GM18909 (cell line): ENCODE data around the gene CXCR6.

Source experiments
- ATAC-seq: cut with Tn5 transposase; IDR thresholded peaks from one replicate; pipeline ENCODE4 v1.9.1; 2021; ENCODE audit warnings: mild to moderate bottlenecking; ENCODE audit not compliant: unreplicated experiment, poor library complexity

Gene CXCR6

DNA sequence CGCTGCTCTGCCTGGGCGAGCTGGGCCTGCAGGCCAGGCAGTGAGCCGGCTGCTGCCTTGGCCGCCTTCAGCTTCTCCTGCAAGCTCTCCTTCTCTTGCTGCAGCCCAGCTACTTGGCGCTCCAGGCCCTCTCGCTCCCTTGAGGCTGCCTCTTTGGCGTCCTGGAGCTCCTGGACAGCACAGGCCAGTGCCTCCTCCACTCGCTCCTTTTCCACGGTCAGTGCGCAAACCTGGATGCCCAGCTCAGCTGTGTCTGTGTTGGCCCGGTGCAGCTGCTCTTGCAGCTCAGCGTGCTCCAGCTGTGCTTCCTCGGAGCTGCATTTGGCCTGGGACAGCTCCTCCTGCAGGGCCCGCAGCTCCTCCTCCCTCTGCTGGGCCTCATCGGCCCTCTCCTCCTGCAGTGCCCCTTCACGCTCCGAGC is 23.1 kb downstream of the CXCR6 start:
- ATAC-seq, result no peak

DNA sequence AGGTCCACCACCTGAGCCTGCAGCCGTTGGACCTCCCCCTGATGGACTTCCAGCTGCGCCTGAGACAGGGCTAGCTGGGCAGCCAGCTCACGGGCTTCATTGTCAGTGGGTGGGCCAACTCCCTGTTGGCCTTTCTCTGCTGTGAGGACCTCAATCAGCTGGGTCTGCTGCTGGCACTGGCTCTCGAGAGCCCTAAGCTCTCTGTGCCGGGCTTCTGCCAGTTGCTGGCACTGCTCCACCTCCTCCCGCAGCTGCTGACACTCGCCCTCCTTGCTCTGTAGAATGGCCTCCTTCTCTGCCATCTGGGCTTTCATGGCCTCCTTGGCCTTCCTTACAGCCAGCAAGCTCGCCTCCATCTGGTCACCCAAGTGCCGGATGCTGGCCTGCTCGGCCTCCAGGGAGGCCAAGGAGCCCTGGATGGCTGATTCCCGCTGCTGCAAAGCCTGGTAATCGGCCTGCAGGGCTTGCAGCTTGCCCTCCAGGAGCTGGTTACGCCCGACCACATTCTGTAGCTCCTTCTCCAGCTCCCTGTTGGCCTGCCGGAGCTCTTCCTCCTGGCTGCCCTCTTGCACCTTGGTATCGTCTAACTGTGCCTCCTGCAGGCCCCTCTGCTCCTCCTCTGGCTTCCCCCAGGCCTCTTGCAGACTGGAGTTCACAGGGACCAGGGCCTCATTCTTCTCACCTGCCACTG is 23.8 kb downstream of the CXCR6 start:
- ATAC-seq, result no peak

DNA sequence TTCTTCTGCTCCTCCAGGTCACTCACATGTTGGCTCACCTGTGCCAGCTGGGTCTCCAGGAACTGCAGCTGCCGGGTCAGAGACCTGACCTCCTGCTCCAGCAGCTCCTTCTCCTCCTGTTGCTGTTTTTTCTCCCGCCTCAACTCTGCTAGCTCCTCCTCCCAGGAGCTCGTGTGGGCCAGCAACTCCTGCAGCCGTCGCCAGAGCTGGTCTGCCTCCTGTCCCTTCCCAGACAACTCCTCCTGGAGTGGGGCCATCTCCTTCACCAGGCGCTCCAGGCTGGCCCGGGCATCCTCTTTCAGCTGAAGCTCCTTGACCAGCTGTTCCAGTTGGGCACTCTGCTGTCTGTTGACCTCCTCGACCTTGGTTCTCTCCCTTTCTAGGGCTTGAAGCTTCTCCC is 24.5 kb downstream of the CXCR6 start:
- no peak for ATAC-seq

DNA sequence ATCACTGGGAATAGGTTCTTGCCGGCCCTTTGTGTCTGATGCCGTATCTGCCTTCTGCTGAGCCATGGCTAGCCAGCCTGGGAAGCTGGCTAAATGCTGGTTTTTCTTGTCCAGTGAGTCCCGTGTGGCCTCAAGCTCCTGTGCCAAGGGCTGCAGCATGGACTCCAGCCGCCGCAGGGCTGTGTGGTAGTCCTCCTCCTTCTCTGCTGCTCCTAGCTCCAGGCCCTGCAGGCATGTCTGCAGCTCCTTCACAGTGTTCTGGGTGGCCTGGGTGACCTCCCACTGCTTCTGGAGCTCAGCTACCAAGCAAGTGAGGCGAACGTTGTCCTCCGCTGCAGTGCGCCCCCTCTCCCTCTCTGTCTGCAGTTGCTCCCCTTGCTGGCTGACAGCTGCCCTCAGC is 24.9 kb downstream of the CXCR6 start:
- ATAC-seq, result no peak

DNA sequence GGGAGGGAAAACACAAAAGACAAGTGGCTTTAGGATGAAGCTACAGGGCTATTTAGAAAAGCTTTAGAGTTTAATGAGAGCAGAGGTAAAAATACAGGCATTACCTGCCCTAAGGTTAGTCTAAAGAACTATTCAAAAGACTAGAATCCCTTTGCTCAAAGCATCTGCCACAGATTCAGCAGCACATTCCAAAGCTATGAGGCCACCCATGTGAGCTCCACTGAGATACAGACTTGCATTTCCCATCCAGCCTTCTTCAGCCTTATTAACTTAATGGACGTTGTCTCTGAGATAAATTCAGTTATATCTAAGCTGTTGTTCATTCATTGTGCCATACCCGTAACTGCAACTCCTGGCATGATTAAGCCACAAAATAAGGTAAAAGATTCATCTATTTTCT is 25.4 kb downstream of the CXCR6 start:
- ATAC-seq, result no peak

DNA sequence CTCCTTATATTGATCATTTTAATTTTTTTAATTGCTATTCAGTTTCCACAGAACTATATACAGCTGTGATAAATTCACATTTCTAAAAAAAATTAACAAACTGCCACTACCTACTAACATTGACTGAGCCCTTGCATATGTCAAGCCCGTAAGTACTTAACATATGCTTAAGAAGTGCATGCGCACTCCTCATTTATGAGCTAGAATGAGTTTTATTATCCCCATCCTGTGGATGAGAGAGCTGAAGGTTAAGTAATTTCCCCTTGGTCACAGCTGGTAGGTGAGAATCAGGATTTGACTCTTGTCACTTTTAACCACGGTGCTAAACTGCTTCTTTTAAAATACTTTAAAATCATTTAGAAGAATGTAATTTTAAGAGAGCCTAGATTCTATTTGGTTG is 25.9 kb downstream of the CXCR6 start:
- ATAC-seq, result no peak

DNA sequence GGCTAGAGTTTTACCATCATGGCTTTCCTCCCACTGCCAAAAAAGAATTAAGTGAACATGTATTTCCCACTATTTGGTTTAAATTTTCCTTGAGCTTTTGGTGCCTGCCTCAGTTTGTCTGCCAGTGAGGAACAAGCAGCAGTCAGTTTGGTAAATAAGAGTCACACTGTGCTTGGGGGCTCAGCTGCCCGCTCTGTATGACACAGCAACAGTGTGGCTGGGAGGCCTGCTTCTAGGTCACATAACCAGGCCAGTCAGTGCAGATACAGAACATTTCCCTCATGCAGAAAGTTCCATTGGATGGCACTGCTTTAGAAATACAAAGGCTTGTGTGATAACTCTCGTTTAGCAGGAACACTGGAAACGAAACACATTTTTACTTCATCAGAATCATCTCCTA is 26.7 kb downstream of the CXCR6 start:
- no peak for ATAC-seq

DNA sequence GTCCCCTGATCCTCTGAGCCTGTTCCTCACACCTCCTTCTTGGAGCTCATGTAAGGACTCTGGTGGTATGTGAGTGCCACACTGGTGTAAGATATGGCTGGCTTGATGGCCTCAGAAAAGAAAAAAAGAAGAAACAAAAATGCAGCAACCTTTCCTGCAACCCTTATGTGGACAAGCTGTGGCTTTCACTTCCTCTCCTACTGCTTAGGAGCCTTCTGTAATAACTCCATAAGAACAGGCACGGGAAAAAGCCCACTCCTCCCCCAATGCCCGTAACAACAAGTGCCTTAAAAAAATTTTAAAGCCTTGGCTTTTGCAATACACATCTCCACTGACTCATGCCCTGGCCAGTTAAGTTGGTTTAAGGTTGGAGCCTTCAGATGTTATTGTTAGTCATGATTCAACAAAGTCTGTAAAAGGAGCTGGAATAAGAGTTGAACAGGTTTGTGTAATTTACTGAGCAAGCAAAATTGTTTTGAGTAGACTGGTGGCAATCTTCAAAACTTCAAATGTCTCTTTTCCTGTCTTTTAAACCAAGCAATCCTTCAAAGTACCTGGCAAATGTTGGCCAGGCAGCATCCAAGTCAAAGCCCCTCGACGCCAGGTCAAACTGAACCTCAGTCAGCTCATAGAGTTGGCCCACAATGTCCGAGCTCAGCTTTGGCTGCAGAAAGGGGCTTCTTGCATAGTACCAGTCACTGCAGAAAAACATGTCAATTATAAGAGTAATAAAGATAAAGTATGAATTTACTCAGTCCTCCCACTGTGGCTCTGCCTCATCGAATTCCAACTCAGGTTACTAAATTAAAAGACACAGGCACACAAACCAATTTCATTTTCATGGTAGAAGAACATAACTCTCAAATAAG is 29.5 kb downstream of the CXCR6 start:
- no peak for ATAC-seq

DNA sequence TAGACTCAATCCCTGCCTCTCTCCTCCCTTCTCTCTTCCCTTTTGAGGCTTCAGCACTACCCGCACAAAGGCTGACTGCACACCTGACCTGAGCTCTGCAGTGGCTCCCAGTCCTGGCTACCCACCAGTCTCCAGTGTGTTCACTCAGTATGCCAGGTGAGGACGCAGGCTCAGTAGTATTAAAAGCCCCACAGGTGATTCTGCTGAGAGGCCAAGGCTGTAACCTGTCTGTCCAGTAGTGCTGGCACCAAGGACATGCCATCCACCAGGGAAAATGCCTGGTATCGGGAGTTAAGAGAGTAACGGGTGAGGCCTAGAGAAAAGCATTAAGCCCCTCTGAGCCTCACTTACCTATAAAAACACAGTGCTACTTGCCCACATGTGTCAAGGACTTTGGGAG is 31.4 kb downstream of the CXCR6 start:
- ATAC-seq, result no peak

DNA sequence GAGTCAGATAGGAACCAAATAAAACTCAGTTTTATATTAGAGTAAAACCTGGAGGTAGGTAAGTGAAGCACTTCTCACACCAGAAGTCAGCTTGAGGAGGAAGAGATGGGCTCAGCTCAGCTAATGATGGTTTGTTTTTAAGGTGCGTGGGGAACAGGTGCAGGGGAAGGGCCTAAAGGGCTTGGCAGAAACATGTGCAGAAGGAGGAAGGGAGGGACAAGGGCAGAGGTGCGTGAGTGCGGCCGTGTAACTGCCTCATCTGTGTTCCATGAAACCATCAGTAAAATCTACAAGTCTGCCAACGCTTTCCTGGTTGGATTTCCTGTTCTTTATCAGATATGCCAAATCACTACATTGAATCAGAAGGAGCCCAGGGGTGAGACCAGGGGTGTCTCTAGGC is 32.4 kb downstream of the CXCR6 start:
- no peak for ATAC-seq

DNA sequence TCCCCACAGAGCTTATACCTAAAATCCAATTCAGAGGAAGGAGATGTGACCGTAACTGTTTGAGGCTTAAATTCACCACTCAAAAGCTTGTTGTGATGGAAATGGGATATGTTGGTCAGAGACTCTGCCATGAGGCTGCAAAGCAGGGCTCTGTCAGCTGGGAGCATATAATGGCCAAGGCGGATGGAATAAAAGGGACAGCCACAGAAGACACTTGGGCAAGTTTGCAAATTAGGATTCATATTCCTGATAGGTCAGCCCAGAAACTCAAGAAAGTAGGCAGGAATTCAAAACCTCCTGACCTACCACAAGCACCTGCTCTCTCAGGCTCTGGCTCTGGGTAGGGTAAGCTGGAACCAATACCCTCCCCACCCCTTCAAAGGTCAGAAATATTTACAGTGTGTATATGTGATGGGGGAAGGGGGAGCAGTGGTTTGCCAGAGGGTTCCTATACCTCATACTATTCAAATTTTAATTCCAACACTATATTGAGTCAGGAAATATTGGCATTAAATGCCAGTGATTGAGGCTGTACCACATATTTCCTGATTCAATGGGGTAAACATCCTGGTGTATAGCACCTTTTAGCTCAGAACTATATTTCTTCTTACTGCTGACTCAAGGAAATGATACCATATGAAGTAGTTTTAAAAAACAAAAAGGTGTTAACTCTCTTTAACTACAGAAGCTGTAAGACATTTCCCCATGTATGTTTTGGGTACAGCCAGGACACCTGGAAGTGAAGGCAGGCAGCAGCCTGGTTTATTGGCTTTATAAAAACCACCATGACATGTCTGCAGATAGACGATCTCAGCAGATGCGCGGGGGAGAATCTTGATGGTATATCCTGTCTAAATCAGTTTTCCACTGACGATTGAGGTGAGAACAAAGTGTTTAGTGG is 33.2 kb downstream of the CXCR6 start:
- ATAC-seq, result no peak

DNA sequence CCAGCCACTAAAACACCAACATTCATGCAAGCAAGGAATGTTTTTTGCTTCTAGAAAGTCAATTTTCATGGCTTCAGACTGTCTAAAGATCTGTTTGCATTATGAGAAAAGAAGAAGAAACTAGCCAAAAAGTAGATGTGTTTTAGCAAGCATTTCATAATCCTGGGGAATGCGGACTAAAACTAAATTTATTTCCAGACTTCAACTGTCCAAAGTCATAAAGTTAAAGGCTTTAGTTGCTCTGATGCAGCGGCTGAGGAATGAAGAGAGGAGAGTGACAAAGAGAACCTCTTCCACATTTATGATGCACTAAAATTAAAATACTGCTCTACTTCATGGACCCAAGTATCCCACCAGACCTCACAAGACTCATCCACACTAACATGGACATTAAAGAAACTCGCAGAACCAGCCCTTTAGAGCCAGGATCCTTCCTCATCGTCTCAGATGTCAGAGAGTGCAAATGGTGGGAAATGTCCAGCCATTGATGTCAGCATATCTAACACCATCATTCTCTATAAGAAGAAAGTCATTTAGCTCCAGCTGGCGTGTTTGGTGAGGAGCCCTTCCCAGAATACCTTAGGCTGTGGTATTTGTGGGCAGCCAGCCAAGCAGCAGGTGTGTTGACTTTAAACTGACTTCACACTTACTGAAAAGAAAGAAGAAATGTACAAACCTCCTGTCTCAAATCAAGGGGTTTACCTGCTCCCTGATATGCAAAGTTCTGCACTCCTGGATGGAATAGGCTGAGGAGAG is 34.9 kb downstream of the CXCR6 start:
- ATAC-seq, result no peak

DNA sequence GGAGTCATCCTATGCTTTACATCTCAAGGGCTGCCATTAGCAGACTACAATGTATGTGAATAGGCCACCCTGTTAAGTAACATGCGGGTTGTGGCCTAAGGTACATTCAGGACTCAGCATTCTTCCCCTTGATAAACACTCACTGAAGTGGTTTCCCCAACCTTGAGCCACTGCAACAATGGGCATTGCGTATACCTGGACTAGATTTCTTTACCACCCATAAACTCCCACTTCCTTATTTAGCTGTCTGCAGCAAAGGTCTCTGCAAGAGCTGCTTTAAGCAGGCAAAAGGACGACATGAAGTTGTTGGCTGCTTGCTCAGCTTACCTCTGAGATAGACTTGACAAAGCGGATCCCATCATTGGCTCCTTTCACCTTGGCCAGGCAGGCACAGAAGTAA is 36.1 kb downstream of the CXCR6 start:
- no peak for ATAC-seq

DNA sequence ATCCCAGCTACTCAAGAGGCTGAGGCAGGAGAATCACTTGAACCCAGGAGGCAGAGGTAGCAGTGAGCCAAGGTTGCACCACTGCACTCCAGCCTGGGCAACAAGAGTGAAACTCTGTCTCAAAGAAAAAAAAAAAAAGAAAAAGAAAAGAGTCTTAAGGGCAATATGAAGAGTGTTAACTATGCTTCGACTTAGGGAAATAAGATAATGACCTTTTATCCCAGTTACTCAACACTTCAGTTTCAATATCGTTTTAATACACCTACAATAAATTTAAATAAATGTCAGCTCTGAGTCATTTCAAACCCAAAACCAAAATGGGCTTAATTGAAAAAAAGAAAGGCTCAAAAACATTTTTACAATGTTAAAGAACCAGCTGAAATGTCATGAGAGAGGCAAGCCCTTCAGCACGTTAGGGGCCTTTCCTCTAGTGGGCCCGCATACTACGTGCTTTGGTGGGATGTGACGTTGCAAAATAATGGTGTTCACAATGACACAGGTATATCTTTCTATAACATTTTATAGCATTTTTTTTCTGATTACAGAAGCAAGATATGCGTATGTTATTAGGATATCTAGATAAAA is 37.1 kb downstream of the CXCR6 start:
- no peak for ATAC-seq

DNA sequence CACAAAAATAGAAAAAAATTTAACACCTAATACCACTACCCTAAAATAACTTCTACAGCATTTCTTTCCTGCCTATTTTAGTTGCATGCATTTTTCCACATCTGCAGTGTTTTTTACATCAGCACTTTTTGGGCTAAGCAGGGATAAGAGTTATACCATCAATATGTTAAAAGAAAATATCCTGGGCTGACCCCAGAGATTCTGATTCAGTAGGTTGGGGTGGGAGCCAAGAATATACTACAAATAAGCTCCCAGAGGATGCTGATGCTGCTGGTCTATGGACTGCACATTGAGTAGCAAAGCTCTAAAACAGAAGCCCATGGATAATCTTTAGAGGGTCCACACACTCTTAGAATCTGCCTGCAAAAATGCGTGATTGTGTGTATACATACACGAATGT is 37.6 kb downstream of the CXCR6 start:
- no peak for ATAC-seq

DNA sequence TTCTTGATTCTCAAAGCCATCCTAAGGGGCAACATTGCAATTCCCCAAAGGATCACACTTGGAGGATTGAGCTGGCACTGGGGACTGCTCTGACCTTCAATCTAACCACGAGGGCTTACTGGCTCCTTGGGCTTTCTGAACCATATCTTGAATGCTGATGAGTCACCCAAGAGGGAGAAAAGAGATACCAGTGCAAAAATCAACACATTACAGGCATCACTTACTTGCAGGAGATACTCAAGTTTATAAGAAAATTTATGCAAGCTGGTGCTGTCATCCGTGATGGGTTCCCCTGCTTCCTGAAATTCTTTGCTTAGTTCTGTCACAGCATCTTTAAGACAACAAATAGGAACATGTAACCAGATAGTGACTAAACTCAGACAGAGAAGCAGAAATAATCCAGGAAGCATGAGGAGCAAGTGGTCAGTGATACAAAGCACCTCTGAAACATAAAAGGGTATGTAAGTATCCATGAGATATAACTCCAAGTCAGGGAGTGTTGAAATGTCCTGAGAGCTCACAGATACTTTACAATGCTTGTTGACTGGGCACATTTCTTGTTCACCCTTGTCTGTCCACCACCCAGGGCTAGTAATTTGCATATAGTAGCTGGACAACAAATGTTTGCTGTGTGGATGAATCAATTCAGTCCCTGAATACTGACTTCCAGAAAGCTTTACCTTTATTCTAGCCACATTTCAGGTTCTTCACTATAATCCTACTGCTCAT is 38.2 kb downstream of the CXCR6 start:
- no peak for ATAC-seq

DNA sequence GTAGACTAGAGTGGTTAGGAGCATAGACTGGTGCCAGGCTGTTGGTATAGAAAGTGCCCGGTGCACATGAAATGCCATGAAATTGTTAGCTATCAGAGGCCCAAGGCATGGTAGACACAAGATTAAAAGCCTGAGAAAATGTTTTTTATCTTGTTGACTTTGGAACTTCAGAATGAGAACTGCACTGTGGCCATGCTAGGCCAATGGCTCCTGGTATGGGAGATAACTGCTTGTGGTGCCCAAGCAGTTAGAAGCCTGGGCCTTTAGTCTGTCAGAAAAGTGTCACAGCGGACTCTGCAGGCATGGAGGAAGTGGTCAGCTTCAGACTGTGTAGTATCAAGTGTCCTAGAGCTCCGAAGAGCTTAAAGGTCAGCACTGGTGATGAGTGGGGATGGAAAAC is 40.5 kb downstream of the CXCR6 start:
- ATAC-seq, result no peak

DNA sequence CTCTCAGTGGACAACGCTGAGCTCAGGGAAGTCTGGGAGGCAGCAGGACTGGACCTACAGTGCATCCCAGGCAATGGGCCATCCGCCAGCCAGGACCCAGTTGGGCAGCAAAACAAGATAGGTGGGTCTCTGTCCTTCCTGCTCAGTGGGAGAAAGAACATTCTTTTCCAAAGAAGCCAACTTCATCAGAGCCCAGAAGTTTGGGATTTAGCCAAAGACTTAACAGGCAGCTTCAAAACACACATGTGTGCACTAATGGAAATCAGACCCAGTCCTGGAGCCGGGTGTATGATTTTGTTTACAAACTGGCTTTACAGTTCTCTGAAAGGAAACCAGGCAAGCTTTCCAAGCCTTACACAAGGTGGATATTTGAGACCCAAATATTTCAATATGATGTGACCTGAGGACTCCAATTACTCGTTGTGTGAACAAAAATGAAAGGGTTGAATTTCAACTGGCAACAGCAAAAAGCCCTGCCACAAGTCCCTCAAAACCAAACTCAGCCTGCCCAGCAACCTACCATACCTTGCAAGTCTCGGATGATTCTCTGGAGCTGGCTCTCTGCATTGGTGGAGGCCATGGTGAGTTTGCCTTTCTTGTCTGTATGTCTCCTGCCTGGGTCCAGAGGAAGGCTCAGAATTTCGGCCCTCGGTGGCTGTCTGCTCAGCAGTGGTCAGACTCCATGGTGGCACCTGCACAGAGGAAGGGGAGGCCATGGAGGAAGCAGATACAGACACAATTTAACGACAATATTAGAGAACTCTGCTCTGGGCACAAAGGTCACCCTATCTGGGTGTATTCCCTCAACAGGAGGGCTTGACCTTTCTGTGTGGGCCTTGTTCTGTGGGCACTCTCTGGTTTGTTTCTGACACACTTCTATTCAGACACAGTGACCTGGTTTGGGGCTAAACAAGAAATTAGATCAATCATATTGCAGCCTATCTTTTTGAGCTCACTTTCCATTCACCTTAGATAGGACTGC is 41.4 kb downstream of the CXCR6 start:
- no peak for ATAC-seq
